Nucleus accumbens (tissue), 56 donors: ENCODE measurements around the gene SPN.
A peak's percentile ranks its signal among the peaks of the same experiment; 100 is the strongest.
"Not testable (repeated sequence)": the region's sequence is repeated elsewhere in the genome, so short reads cannot be mapped to it uniquely, and the experiment has no call there.

Experiments used
- DNase-seq, 56 donors: peaks; one replicate each; lab custom pipeline; 2025; lab: John Stamatoyannopoulos, UW

SPN gene

GRCh38 chr16:29663016-29663806, at the start of gene SPN:
TSS of gene SPN (plus strand) at chr16:29663247. CDS start at chr16:29663729, 482 bp downstream.
- DNase-seq = no peak

GRCh38 chr16:29613307-29614057, 49.6 kb upstream of the SPN start:
- DNase-seq = peak in 54 of 56 donors; percentile 26 to 93 (median 74)

DNA sequence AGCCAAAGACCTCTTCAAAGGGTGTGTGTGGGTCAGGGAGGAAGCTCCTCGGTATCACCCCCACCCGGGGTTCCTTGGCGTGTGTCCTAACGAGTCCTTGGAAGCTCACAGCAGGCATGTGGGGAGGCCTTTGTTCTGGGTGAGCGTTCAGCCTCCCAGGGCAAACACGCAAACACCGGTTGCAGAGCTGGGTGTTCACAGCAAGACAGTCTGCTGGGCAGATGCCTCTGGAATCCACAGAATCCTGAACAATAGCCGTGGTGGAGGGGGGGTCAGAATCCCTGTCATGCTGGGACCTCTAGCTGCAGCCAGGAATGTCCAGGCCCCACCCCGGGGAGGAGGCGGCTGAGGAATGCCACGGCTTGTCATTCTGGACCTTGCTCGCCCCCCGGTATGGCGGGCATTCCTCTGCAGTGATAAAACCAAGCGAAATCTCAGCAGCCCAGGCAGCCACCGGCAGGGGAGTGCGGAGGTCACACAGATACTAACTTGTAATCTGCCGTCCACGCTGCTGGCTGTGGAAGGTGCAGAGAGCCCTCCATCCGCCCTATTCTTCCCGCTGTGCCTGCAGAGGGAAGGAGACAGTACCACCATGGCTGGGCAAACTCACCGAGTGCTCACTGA, 48.2 kb upstream of the SPN start:
- DNase-seq = peak in 7 of 56 donors; percentile 4 to 33 (median 14)

DNA sequence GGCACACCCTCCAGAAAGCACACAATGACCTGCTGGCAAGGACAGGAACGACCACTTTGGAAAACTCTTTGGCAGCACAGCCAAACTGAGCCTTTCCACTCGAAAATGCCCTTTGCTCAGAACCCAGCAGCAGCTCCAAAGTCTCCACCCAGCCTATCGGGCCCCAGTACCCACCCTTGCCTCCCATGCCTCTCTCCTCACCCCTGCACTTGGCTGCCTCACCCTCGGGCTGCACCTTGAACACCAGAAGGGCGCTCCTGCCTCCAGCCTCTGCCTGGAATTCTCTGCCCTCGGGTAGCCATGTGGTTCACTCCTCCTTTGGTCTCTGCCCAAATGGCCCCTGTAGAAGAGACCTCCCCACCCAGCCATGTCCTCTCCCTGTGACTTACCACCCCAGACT, 46.9 kb upstream of the SPN start:
- not testable (repeated sequence) for DNase-seq

- DNase-seq = not testable (repeated sequence)
Measured at GRCh38 chr16:29620591-29620990, 42.5 kb upstream of the SPN start.

DNA sequence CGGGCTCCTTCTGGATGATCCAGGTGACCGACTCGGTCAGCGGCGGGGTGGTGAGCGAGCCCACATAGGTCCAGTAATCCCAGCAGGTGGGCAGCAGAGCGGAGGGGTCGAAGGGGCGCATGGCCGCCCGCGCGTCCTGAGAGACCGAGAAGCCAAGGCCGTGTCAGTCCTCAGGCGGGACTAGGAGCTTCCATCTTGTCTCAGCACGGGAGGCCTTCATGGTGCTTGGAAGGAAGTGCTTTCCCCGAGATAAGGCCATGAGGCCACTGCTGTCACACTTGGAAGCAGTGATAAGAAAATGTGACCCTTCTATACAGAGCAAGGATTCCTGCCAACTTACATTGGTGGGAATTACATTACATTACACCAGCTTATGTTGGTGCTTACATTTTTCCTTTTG, 40.3 kb upstream of the SPN start:
- not testable (repeated sequence) for DNase-seq

DNA sequence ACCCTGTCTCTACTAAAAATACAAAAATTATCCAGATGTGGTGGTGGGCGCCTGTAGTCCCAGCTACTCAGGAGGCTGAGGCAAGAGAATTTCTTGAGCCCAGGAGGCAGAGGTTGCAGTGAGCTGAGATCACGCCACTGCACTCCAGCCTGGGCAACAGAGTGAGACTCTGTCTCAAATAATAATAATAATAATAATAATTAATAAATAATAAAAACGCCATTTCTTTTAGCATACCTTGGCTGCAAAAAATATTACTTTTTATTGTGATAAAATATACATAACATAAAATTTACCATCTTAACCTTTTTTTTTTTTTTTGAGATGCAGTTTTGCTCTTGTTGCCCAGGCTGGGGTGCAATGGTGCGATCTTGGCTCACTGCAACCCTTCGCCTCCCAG, 39.8 kb upstream of the SPN start:
- DNase-seq = not testable (repeated sequence)

GRCh38 chr16:29625114-29625513, 37.9 kb upstream of the SPN start:
- not testable (repeated sequence) for DNase-seq

- not testable (repeated sequence) for DNase-seq
Measured at GRCh38 chr16:29626778-29627331, 36.2 kb upstream of the SPN start.

GRCh38 chr16:29627661-29628075, 35.4 kb upstream of the SPN start:
- DNase-seq = not testable (repeated sequence)

DNA sequence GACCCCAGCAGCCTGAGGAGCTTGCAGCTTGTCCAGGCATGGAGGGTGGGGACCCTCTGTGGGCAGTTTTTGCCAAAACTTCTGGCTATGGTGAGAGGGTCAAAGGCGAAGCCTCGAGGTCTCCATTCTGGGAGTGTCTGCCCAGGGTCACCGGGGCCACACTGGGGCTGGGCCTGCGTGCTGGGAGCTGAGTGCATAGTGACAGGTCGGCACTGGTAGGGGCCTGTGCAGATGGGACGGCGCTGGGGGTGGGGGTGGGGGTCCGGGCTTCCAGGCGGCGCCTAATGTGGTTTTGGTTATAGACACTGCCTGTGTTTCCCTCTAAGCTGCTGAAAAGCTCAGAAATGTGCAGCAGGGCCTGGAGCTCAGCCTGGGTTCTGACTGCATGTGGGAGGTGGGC, 34.3 kb upstream of the SPN start:
- DNase-seq = not testable (repeated sequence)

DNA sequence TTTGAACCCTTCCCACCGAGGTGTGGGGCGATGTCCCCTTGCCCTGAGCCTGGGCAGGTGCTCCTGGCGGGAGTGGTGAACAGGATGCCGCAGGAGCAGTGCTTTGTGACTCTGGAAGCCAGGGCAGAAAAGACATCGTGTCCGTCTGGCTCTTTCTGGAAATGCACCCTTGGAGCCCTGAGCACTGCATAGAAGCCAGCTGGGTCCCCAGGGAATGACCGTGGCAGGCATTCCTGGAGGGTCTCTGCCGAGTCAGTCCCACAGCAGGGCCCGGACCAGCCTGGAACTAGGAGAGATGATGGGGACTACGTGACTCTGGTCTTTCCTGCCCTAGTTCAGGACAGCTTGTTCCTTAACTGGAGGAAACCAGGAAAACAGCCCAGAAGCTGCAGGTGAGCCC, 33.7 kb upstream of the SPN start:
- not testable (repeated sequence) for DNase-seq

DNA sequence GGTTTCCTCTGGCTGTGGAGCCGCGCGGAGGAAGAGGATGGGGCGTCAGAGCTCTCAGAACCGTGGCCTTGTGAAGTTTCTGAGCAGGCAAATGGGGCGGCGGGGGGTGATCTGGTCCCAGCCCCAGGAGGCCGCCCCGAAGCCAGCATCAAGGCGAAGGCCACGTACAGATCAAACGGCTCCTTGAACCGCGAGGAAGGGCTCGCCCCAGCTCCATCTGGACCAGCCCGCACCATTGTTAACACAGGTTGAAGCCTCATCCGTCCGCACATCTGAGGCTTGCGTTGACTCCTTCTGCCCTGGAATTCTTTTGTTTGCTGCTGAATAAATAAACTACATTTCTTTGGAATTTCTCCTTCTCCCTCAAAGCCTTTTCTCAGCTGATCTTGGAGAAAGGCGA, 31.4 kb upstream of the SPN start:
- not testable (repeated sequence) for DNase-seq

GRCh38 chr16:29635902-29636301, 27.1 kb upstream of the SPN start:
- DNase-seq = not testable (repeated sequence)

DNA sequence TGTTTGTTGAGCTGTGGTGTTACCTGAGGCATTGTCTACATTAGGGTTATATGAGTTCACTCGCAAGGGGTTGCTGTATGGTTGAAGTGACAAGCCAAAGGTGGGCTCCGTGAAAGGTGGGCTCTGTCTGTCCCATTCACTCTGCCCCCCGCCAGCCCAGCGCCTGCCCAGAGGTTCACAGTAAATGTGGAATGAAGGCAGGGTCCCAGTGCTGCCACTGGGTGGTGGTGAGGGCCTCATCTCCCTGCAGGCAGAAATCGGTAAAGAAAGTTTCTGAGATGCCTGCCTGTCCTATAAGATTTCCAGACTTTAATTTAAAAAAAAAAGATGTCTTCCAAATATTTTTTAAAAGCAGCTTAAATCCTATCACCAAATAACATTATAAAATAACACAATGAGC, 26.7 kb upstream of the SPN start:
- not testable (repeated sequence) for DNase-seq

GRCh38 chr16:29638751-29639150, 24.3 kb upstream of the SPN start:
- not testable (repeated sequence) for DNase-seq

GRCh38 chr16:29641561-29641960, 21.5 kb upstream of the SPN start:
- DNase-seq = no peak

GRCh38 chr16:29643596-29643995, 19.5 kb upstream of the SPN start:
- no peak for DNase-seq

GRCh38 chr16:29644338-29644857, 18.6 kb upstream of the SPN start:
- DNase-seq = no peak

DNA sequence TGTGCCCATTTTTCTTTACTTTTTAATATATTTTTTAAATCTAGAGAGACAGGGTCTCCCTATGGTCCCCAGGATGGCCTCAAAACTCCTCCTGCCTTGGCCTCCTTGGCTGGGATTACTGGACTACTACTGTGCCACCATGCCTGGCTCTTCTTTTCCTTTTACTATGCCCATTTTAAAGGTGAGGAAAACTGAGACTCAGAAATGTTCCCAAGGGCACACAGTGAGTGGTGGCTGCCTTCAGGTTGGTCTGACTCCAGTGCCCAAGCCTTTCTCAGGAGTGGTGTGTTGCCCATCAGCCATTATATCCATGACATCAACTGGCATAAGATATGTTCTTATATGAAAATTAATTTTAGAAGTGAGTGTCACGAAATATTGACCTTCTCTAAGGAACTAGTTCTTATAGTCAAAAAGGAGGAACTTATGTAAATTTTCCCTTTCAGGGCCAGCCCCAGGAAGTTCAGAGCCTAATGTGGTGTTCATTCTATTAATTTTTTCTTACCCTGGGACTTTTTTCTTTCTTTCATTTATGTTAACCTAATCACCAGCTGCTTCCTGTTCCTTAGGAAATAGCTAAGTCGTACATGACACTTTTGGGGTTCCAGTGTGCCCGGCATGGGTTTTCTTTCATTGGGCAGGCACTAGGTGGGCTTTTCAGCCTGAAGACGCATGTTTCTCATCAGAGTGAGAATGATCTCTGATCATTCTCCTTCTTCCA, 17.9 kb upstream of the SPN start:
- no peak for DNase-seq
